ENCODE results near the gene TSPAN7. TPM values are rescaled to one million over a fixed set of nuclear protein-coding genes. Genes with fewer than 3 reads are reported as not detected.

TSPAN7 gene
- total RNA-seq, 1 experiment from 2014 or later, result not detected

DNA sequence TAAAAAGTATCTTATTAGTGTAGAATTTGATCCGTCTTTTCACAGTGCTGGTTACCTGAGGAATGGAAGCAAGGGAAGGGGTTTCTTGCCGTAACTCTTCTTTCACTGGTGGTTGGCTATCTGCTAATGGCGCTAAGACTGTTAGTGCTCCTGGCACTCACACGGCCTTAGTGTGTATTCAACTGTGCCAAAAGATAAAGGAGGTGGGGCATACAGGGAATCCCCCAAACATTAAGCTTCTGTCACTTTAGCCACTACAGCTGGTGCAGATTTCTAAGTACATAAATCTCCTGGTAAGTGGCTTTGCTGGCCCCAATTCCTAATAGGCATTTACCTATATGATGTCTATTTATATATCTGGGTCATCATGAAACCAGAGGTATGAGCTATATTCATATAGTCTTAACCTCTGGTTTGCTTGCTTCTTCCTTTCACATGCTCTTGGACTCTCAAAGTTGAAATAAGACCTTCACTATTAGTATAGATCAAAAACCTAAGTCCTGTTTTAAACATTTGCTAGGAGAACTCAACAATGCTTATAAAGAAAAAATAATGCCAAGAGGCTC is 95.1 kb downstream of the TSPAN7 start:
- no peaks in the 10 kb centered on the region for H3K36me3 ChIP-seq
- no peaks in the 10 kb centered on the region for H3K9me3 ChIP-seq
- no peaks in the 10 kb centered on the region for H3K27me3 ChIP-seq
- H3K4me3 ChIP-seq, result no peak overlapping the region
- no peak for DNase-seq

DNA sequence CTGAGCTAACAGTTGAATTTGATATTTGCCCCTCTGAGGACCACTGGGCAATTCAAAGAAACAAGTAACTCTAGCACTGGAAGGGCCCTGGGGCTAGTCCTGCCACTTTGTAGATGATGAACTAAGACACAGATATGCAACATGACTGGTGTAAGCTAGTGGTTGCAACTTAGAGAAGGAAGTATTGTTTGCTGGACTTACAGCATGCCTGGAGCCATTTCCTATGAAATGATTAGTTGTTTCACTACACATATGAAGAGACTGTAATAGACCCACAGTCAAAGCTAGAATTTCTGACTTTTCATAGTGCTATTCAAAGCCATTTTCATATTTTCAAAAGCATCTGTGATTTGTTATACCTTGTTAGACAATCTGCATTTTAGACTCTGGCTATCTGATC is 96.2 kb downstream of the TSPAN7 start:
- DNase-seq, result no peak
- Histone ChIP-seq H3K27me3 (no peaks in the 10 kb centered on the region), H3K4me3 (no peak overlapping the region), H3K9me3 (no peaks in the 10 kb centered on the region), H3K36me3 (no peaks in the 10 kb centered on the region)

DNA sequence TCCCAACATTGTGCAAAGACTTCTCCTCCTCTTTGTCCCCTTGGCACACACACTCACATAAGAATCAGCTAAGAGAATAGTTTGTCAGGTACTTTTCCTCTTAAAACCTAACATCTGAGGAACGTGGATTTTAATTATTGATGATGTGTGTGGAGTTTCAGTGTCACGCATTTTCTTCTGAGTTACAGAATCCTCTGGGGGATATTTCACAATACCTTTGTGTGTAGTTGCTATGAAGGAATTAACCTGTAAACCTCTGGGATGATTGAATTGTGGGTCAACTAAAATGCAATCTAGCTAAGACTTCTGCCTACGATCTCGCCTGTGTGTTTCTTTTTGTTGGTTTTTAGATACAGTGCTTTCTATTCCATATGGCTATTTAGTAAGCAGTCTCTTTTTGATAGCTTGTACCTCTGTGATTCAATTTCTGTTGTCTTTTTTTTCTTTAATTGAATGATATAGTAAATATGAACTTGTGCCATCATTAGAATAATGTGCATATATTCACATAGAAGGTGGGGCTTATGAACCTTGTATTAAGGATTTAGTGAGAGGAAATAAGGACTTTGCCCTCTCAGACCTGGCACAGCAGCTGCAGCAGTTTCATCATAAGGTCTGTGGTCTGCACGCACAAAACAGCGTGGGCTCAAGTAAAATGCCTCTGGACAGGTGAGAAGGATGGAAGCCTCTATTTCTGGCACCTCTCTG is 99.2 kb downstream of the TSPAN7 start:
- Histone ChIP-seq H3K36me3 (no peaks in the 10 kb centered on the region), H3K27me3 (no peaks in the 10 kb centered on the region), H3K9me3 (no peaks in the 10 kb centered on the region), H3K4me3 (no peak overlapping the region)
- DNase-seq, result no peak

DNA sequence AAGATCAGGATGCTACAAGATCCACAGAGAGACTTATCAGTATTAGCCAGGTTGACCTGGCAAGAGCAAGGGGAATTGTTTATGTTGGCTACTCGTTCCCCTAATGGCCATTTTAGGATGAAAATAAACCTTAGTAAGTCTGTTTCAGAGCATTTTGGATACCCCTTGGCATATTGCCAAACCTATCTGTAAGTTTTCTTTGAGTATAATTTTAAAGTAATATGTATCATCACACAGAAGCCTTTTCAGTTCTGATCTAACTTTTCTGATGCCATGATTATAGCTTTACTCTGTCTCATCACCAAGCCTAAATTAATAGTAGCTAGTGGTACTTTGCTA is 99.7 kb downstream of the TSPAN7 start:
- no peaks in the 10 kb centered on the region for H3K36me3 ChIP-seq
- DNase-seq, result no peak
- no peaks in the 10 kb centered on the region for H3K9me3 ChIP-seq
- no peaks in the 10 kb centered on the region for H3K27me3 ChIP-seq
- no peak overlapping the region for H3K4me3 ChIP-seq

DNA sequence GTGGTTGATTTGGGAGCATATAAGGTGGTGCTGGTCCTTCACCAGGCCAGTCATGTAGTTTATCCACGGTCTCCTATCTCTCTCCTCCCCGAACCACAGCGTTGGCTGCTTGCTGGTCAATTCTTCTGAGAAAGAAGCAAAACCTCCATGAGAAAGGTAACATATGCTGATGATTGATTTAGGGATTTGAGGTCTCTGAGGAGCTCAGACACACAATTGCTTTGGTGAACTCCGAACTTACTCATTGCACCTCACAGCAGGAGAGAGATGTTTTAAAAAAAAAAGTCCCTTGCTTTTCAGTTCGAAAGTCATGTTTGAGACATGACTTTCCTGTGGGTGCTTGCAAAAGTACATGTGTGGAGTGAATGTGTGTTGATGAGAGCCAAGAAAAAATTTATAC is 100.2 kb downstream of the TSPAN7 start:
- no peaks in the 10 kb centered on the region for H3K27me3 ChIP-seq
- no peaks in the 10 kb centered on the region for H3K9me3 ChIP-seq
- no peaks in the 10 kb centered on the region for H3K36me3 ChIP-seq
- H3K4me3 ChIP-seq, result no peak overlapping the region
- DNase-seq, result no peak

DNA sequence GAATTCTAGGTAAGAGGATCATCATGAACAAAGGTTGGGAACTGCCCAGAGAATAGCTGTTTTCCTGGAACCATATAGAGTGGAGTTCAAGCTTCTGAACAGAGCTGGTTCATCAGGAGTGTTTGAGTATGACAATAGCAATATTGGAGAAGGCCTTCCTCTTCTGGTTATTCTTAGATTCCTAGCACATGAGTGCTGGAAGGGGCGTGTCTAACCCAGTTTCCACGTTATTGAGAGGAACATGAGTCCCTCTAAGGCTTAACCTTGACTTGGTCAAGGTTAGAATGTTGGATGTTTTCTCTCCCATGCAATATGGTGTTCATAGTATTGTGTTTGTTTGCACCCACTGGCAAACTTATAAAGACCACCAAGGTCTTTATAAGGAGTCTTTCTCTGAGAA is 101.3 kb downstream of the TSPAN7 start:
- H3K36me3 ChIP-seq, result no peaks in the 10 kb centered on the region
- H3K9me3 ChIP-seq, result no peaks in the 10 kb centered on the region
- no peak for DNase-seq

DNA sequence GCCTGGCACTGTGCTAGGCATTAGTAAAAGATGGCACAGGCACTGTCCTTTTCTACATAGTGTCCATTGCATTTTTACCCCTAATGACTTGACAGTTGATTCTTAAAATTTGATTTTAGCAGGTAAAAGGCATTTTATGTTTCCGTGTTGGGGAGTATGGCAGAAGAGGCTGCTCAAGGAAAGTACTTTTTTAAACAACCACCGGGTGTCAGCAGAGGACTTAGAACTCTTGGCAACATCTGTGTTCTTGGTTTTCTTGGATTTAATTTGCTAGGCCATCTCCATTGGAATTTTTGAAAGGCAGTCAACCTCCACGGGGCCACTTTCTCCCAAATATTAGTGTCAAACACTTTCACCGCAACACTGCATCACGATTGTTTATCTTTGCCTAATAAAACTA is 102.9 kb downstream of the TSPAN7 start:
- DNase-seq, result no peak
- no peaks in the 10 kb centered on the region for H3K9me3 ChIP-seq
- H3K36me3 ChIP-seq, result no peaks in the 10 kb centered on the region
- H3K27me3 ChIP-seq, result no peaks in the 10 kb centered on the region
- no peak overlapping the region for H3K4me3 ChIP-seq

More for the DNA sequence above, 101.3 kb downstream of the TSPAN7 start:
- Histone ChIP-seq H3K4me3 (no peak overlapping the region), H3K27me3 (no peaks in the 10 kb centered on the region)

DNA sequence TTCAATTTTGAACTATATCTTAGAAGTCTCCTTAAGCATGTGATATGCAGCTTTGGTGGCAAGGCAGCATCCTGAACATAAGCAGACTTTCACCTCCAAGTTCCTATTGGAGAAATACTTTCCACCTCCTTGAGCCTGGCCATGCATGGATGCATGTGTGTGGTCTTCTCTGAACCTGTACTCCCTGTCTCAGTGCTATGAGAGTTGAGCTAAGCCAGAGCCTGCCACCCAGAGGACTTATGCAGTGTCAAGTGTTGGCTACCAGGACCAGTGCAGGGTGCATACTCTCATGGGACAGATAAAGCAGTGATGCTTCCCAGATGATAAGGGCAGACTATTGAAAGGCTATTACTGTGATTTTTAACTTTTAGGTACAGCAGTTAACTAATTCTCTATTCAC is 105.6 kb downstream of the TSPAN7 start:
- Histone ChIP-seq H3K36me3 (no peaks in the 10 kb centered on the region), H3K4me3 (no peak overlapping the region), H3K9me3 (no peaks in the 10 kb centered on the region), H3K27me3 (no peaks in the 10 kb centered on the region)
- DNase-seq, result no peak

DNA sequence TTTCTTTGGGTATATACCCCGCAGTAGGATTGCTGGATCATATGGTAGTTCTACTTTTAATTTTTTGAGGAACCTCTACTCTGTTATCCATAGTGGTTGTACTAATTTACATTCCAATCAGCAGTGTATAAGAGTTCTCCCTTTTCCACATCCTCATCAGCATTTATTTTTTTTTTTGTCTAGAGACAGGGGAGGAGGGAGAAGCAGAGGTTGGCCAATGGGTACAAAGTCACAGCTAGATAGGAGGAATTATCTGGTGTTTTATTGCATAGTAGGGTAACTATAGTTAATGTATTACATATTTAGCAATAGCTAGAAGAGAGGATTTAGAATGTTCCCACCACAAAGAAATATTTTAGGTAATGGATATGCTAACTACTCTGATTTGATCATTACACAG is 107.4 kb downstream of the TSPAN7 start:
- Histone ChIP-seq H3K4me3 (no peak overlapping the region), H3K27me3 (no peaks in the 10 kb centered on the region), H3K36me3 (no peaks in the 10 kb centered on the region), H3K9me3 (no peaks in the 10 kb centered on the region)
- DNase-seq, result no peak

DNA sequence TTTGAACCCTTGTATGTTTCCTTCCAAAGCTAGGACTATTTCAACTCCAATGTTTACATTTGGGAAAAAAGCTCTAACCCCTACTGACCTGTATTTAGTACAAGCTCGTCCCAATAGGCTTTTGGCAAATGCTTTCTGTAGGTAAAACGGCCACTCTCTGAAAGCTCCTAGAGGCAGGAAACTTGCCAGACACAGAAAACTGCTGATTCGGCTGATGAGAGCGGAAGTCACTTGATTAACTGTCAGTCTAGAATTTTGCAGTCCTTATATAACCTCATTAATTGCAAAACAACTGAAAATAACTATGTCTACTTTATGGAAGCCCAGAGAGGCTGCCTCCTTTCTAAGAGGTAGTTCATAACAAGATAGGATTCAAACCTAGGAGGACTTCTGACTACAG is 108.1 kb downstream of the TSPAN7 start:
- Histone ChIP-seq H3K27me3 (no peaks in the 10 kb centered on the region), H3K9me3 (no peaks in the 10 kb centered on the region), H3K36me3 (no peaks in the 10 kb centered on the region), H3K4me3 (no peak overlapping the region)
- DNase-seq, result no peak

DNA sequence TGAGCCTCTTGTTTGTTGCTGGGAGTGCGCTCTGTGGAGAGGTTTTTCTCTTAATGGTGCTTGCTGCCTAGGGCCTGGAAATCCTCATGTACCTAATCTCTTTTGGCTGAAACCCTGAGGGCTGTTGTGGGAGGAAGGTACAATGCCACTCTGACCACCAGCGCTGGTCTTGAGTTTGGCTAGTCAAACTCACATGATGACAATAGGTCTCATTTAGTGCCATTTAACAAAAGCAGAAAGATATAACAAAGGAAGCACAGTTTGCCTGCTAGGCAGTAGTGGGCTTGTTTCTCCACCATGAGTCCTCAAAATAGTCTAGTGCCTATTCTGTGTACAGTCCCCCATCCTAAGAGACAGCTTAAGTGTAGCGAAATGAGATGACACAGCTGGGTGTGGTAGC is 111.3 kb downstream of the TSPAN7 start:
- DNase-seq, result no peak
- no peaks in the 10 kb centered on the region for H3K27me3 ChIP-seq
- no peaks in the 10 kb centered on the region for H3K9me3 ChIP-seq

DNA sequence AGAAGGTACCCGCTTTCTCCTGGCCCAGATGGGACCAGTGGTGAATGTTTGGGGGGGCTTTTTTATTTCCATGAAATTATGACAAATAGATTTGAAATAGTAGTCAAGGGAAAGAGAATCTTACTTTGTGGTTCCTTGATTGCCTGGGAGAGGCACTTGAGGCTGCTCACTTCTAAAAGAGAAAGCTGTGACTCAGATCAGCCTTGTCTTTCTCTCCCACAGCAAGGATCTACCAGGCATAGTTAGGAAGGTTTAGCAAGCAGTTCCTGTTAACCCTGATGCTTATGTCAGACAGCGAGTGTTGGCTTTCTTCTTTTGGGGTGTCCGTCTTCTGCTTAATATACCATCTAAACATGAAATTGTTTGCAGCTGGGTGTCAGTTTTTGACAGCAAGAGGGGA is 114.5 kb downstream of the TSPAN7 start:
- no peaks in the 10 kb centered on the region for H3K27me3 ChIP-seq
- H3K9me3 ChIP-seq, result no peaks in the 10 kb centered on the region
- no peak overlapping the region for H3K4me3 ChIP-seq
- no peaks in the 10 kb centered on the region for H3K36me3 ChIP-seq
- DNase-seq, result no peak

More for the DNA sequence above, 111.3 kb downstream of the TSPAN7 start:
- no peak overlapping the region for H3K4me3 ChIP-seq
- no peaks in the 10 kb centered on the region for H3K36me3 ChIP-seq

DNA sequence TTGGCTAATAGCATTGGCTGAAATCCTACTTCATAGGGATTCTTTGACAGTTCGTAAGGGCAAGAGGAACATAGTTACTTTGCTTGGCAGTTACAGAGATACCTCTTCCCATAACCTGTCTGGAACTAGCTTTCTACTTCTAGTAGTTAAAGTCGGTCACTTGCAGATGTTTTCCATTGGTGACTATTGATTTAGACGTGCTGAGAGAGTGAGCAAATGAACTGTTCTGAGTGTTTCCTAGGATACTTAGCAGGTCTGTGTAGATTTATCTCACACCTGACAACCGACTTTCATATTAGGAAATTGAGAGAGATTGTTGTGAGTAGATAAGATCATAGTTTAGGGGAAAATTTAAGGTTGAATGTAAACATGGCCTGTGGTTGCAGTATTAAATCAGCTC is 116.8 kb downstream of the TSPAN7 start:
- Histone ChIP-seq H3K9me3 (no peaks in the 10 kb centered on the region), H3K27me3 (no peaks in the 10 kb centered on the region), H3K36me3 (no peaks in the 10 kb centered on the region), H3K4me3 (no peak overlapping the region)
- DNase-seq, result no peak

DNA sequence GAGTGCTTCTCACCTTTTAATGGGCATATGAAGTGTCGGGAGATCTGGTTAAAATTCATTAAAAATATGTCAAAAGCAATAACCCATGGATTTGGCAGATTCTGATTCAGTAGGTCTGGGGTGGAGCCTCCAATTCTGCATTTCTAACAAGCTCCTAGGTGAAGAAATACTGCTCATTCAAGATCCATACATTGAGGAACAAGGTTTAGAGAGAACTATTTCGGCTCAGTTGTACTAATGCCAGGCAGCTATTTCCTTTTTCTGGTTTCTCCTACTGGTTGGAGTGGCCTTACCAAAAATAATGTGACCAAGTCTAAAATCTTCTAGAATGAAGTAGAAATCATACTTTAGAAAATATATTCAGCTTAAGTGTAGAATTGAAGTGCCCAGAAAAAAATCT is 117.5 kb downstream of the TSPAN7 start:
- no peak overlapping the region for H3K4me3 ChIP-seq
- no peaks in the 10 kb centered on the region for H3K27me3 ChIP-seq
- DNase-seq, result no peak

DNA sequence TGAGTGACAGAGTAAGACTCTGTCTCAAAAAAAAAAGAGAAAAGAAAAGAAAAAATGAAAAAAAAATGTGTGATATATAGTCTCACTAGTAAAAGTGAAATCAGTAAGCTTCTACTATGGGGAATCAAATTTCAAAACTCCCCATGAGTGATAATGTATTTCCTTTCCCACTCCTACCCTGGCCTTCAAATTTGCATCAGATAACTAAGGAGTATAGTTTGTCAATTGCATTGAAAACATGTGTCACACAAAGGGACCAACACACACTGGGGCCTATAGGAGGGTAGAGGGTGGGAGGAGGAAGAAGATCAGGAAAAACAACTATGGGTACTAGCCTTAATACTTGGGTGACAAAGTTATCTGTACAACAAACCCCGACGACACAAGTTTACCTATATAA is 118.4 kb downstream of the TSPAN7 start:
- no peaks in the 10 kb centered on the region for H3K9me3 ChIP-seq
- no peaks in the 10 kb centered on the region for H3K36me3 ChIP-seq
- H3K27me3 ChIP-seq, result no peaks in the 10 kb centered on the region
- H3K4me3 ChIP-seq, result no peak overlapping the region
- no peak for DNase-seq

More for the DNA sequence above, 117.5 kb downstream of the TSPAN7 start:
- Histone ChIP-seq H3K36me3 (no peaks in the 10 kb centered on the region), H3K9me3 (no peaks in the 10 kb centered on the region)

DNA sequence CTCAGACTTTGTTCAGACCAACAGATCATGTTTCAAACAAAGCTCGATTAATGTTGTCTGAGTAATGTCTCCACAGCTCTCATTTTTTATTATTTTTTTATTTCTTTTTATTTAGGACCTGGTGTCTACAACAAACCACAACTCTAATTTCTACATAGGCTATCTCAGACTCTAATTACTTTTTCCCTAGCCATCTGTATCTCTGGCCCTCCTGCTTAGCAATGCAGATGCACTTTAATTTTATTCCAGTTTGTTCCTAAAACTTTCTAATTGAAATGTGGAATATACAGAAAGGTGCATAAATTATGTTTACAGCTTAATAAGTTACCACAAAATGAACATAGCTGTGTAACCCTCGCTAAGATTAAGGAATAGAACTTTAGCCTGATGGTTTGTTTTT is 120.8 kb downstream of the TSPAN7 start:
- Histone ChIP-seq H3K36me3 (no peaks in the 10 kb centered on the region), H3K27me3 (no peaks in the 10 kb centered on the region), H3K4me3 (no peak overlapping the region), H3K9me3 (no peaks in the 10 kb centered on the region)
- DNase-seq, result no peak

DNA sequence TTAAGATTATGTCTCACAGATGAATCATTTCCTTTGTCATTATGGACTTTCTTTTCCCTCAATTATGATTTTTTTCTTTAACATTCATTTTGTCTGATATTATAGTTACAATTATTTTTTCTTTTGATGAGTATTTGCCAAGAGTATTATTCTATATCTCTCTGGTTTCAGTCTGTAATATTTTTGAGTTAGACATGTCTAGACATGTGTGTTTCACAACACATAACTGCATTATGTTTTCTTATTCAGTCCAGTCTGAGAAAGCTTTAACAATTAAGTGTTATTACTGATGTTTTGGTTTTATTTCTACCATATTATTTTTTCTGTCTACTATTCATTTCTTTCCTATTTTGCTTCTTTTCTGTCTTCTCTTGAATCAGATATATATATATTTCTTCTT is 131.6 kb downstream of the TSPAN7 start:
- H3K36me3 ChIP-seq, result no peaks in the 10 kb centered on the region
- no peaks in the 10 kb centered on the region for H3K27me3 ChIP-seq
- no peak for DNase-seq
- no peaks in the 10 kb centered on the region for H3K9me3 ChIP-seq
- H3K4me3 ChIP-seq, result no peak overlapping the region

DNA sequence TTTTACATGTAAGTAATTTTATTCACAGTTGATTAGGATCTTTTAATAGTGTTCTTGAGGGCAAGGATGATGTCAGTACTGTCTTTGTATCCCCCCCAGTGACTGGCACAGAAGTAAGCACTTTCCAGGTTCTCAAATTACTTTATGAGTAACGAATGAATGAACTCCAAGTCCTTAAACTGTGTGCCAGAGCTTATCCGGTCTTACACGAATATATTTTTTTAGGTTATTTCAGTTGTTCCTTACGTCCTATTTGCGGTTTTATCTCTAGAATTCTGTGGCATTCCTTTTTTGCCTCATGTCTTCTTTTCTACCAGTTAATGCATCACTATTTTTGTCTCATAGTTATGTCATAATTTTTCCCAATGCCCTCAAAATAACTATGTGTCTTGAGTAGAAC is 133.1 kb downstream of the TSPAN7 start:
- Histone ChIP-seq H3K27me3 (no peaks in the 10 kb centered on the region), H3K9me3 (no peaks in the 10 kb centered on the region), H3K36me3 (no peaks in the 10 kb centered on the region), H3K4me3 (no peak overlapping the region)
- DNase-seq, result peak; percentile 3
